GM23338 (cell line): ENCODE data around the gene SMCR8. TPM values are rescaled to one million over a fixed set of nuclear protein-coding genes. Genes with fewer than 3 reads are reported as not detected.
"Not testable (repeated sequence)": the region's sequence is repeated elsewhere in the genome, so short reads cannot be mapped to it uniquely, and the experiment has no call there.

Source experiments
- ATAC-seq: fragments of 200-7000 bp; cut with Tn5 transposase; 3 replicates; pipeline ENCODE4 v1.9.1; 2020
- DNase-seq: peaks from one replicate; pipeline ENCODE4 v3.0.0-alpha.2; 2015; ENCODE audit warnings: low spot score
- H2AFZ ChIP-seq: fragments of 200-600 bp; sonication (generic); 2 replicates; pipeline ENCODE4 v1.8.0; 2016; ENCODE audit warnings: antibody characterized with exemption, mild to moderate bottlenecking, moderate library complexity
- H3F3A ChIP-seq: fragments of 200-600 bp; sonication (generic); replicated peaks from 2 replicates; pipeline ENCODE4 v1.8.0; 2017; ENCODE audit warnings: antibody characterized with exemption, mixed run types, low read depth
- H3K27ac ChIP-seq: fragments of 200-600 bp; sonication (generic); 2 replicates; pipeline ENCODE4 v1.6.1; 2016; ENCODE audit warnings: low read depth
- H3K27me3 ChIP-seq: fragments of 200-600 bp; sonication (generic); 2 replicates; pipeline ENCODE4 v1.8.0; 2016; ENCODE audit warnings: mild to moderate bottlenecking, mixed run types, moderate library complexity; ENCODE audit not compliant: insufficient read depth
- H3K36me3 ChIP-seq: fragments of 200-600 bp; sonication (generic); 2 replicates; pipeline ENCODE4 v1.8.0; 2016; ENCODE audit warnings: mild to moderate bottlenecking; ENCODE audit not compliant: insufficient read depth
- H3K4me1 ChIP-seq: fragments of 200-600 bp; sonication (generic); 2 replicates; pipeline ENCODE4 v1.8.0; 2016; ENCODE audit warnings: mild to moderate bottlenecking, moderate library complexity; ENCODE audit not compliant: insufficient read depth
- H3K4me2 ChIP-seq: fragments of 200-600 bp; sonication (generic); 2 replicates; pipeline ENCODE4 v1.7.1; 2017; ENCODE audit warnings: mixed run types
- H3K4me3 ChIP-seq: fragments of 200-600 bp; sonication (generic); 2 replicates; pipeline ENCODE4 v1.6.1; 2016; ENCODE audit warnings: mixed run types
- H3K79me2 ChIP-seq: fragments of 200-600 bp; sonication (generic); replicated peaks from 2 replicates; pipeline ENCODE4 v1.8.0; 2017; ENCODE audit warnings: mild to moderate bottlenecking; ENCODE audit not compliant: insufficient read depth
- H3K9me2 ChIP-seq: fragments of 200-600 bp; sonication (generic); 2 replicates; pipeline ENCODE4 v1.8.0; 2017; ENCODE audit not compliant: insufficient read depth
- H4K20me1 ChIP-seq: fragments of 200-600 bp; sonication (generic); replicated peaks from 2 replicates; pipeline ENCODE4 v1.8.0; 2017; ENCODE audit warnings: mild to moderate bottlenecking; ENCODE audit not compliant: insufficient read depth
- H3K27ac Mint-ChIP-seq: 2 replicates; pipeline ENCODE4 v1.8.0; 2020; ENCODE audit warnings: inconsistent platforms, mild to moderate bottlenecking, moderate library complexity, mixed read lengths
- H3K27me3 Mint-ChIP-seq: 3 replicates; pipeline ENCODE4 v1.8.0; 2022; ENCODE audit warnings: low read depth, mild to moderate bottlenecking, moderate library complexity, mixed read lengths, inconsistent platforms; ENCODE audit not compliant: insufficient read depth, poor library complexity
- H3K36me3 Mint-ChIP-seq: 3 replicates; pipeline ENCODE4 v1.8.0; 2021; ENCODE audit warnings: low read depth, mild to moderate bottlenecking, inconsistent platforms, moderate library complexity, mixed read lengths
- H3K4me1 Mint-ChIP-seq: 3 replicates; pipeline ENCODE4 v1.8.0; 2020; ENCODE audit warnings: mild to moderate bottlenecking, inconsistent platforms, mixed read lengths
- H3K4me3 Mint-ChIP-seq: 3 replicates; pipeline ENCODE4 v1.8.0; 2021; ENCODE audit warnings: moderate library complexity, mild to moderate bottlenecking, inconsistent platforms, mixed read lengths
- H3K9me3 Mint-ChIP-seq: 3 replicates; pipeline ENCODE4 v1.8.0; 2020; ENCODE audit warnings: moderate library complexity, mild to moderate bottlenecking, inconsistent platforms, mixed read lengths
- CREB1 ChIP-seq: fragments of 250-450 bp; sonication (Bioruptor Pico); IDR thresholded peaks from 2 replicates; pipeline ENCODE4 v1.5.0; 2020; ENCODE audit warnings: low read depth, mild to moderate bottlenecking, moderate library complexity
- CTCF ChIP-seq, 2 experiments: fragments of 200-600 bp in 1 of 2; sonication (generic) in 1 of 2; conservative IDR thresholded peaks; 2 replicates each; pipeline versions ENCODE4 v1.5.1 to v1.6.1; 2016 to 2017; ENCODE audit warnings: antibody characterized with exemption in 2 of 2, low read depth in 2 of 2, mild to moderate bottlenecking in 2 of 2, moderate library complexity in 1 of 2
- ETS1 ChIP-seq: IDR thresholded peaks from 2 replicates; pipeline ENCODE4 v1.6.1; 2016; ENCODE audit warnings: antibody characterized with exemption
- EZH2 ChIP-seq: fragments of 200-600 bp; sonication (generic); IDR thresholded peaks from one replicate; pipeline ENCODE4 v1.8.0; 2017; ENCODE audit warnings: antibody characterized with exemption, mild to moderate bottlenecking, low read depth; ENCODE audit not compliant: unreplicated experiment
- EZH2phosphoT487 ChIP-seq: fragments of 200-600 bp; sonication (generic); IDR thresholded peaks from one replicate; pipeline ENCODE4 v1.8.1; 2018; ENCODE audit warnings: antibody characterized with exemption; ENCODE audit not compliant: unreplicated experiment
- POLR2AphosphoS5 ChIP-seq: IDR thresholded peaks from 2 replicates; pipeline ENCODE4 v1.6.1; 2016; ENCODE audit warnings: antibody characterized with exemption, low read depth
- REST ChIP-seq: IDR thresholded peaks from one replicate; pipeline ENCODE4 v1.6.1; 2018; ENCODE audit warnings: antibody characterized with exemption; ENCODE audit not compliant: unreplicated experiment
- ZNF114 ChIP-seq: fragments of 250-450 bp; sonication (Bioruptor Pico); IDR thresholded peaks from 2 replicates; pipeline ENCODE4 v1.5.0; 2020; ENCODE audit warnings: mild to moderate bottlenecking, moderate library complexity
- polyA plus RNA-seq: library from polyadenylated mRNA; unstranded; fragments of >200 nt; fragmentation: Nextera tagmentation; extraction: Ambion mirVana; gene quantifications from 2 replicates; pipeline ENCODE4 v1.2.1, GENCODE V29; 2016
- total RNA-seq: library from RNA; depleted of rRNA; stranded (reverse); fragments of >200 nt; shearing (Covaris generic); gene quantifications from 2 replicates; pipeline ENCODE4 v1.2.3, GENCODE V29; 2014

Gene SMCR8
- total and polyA plus RNA-seq, 2 experiments from 2014 or later, result 1.5 to 20.1 TPM

- H3K4me1 ChIP-seq, result no peaks in the 10 kb centered on the region
- DNase-seq (no peak), ATAC-seq (no peak)
- H3K27me3 ChIP-seq, result no peaks in the 10 kb centered on the region
- TF ChIP-seq CREB1 (CRISPR knock-in tag), result no peak
- TF ChIP-seq POLR2AphosphoS5, result no peak
- Mint-ChIP-seq H3K27ac (no peak overlapping the region), H3K4me3 (no peak overlapping the region), H3K27me3 (peaks cover 6% of the 10 kb centered on the region), H3K9me3 (peaks cover 18% of the 10 kb centered on the region), H3K4me1 (no peaks in the 10 kb centered on the region), H3K36me3 (peaks cover 84% of the 10 kb centered on the region)
- H3K79me2 ChIP-seq, result no peaks in the 10 kb centered on the region
- no peak overlapping the region for H3K4me2 ChIP-seq
- H3K27ac ChIP-seq, result no peak overlapping the region
- no peak overlapping the region for H3K4me3 ChIP-seq
- peaks cover 5% of the 10 kb centered on the region for H4K20me1 ChIP-seq
- H2AFZ ChIP-seq, result no peak overlapping the region
- H3K9me2 ChIP-seq, result no peaks in the 10 kb centered on the region
- peaks cover 19% of the 10 kb centered on the region for H3K36me3 ChIP-seq
- no peaks in the 10 kb centered on the region for H3F3A ChIP-seq
These were observed 17.9 kb downstream of the SMCR8 start for GRCh38 chr17:18332909-18333489.

GRCh38 chr17:18338158-18338557 lies 23.1 kb downstream of the SMCR8 start:
- H3K27ac Mint-ChIP-seq, H4K20me1 ChIP-seq, H3F3A ChIP-seq, H3K27me3 ChIP-seq, H3K4me3 ChIP-seq, H3K27ac ChIP-seq, H3K4me2 ChIP-seq, H3K4me3 Mint-ChIP-seq, H3K4me1 ChIP-seq, H2AFZ ChIP-seq, H3K79me2 ChIP-seq, H3K4me1 Mint-ChIP-seq, ATAC-seq, H3K27me3 Mint-ChIP-seq, DNase-seq, H3K9me2 ChIP-seq: not testable (repeated sequence)
- Mint-ChIP-seq H3K9me3 (peaks cover 28% of the 10 kb centered on the region), H3K36me3 (peaks cover 88% of the 10 kb centered on the region)
- peaks cover 58% of the 10 kb centered on the region for H3K36me3 ChIP-seq

- H3K4me1 ChIP-seq, result no peaks in the 10 kb centered on the region
- Mint-ChIP-seq H3K27me3 (peaks cover 7% of the 10 kb centered on the region), H3K9me3 (peaks cover 28% of the 10 kb centered on the region), H3K4me3 (no peak overlapping the region), H3K36me3 (peaks cover 92% of the 10 kb centered on the region), H3K4me1 (no peaks in the 10 kb centered on the region), H3K27ac (no peak overlapping the region)
- no peak overlapping the region for H2AFZ ChIP-seq
- no peaks in the 10 kb centered on the region for H3K79me2 ChIP-seq
- H3K27ac ChIP-seq, result no peak overlapping the region
- H3K4me2 ChIP-seq, result no peak overlapping the region
- H3K4me3 ChIP-seq, result no peak overlapping the region
- ATAC-seq (no peak), DNase-seq (no peak)
- H3K9me2 ChIP-seq, result no peaks in the 10 kb centered on the region
- no peaks in the 10 kb centered on the region for H4K20me1 ChIP-seq
- H3F3A ChIP-seq, result no peaks in the 10 kb centered on the region
- H3K36me3 ChIP-seq, result peaks cover 64% of the 10 kb centered on the region
- H3K27me3 ChIP-seq, result no peaks in the 10 kb centered on the region
- TF ChIP-seq POLR2AphosphoS5 (no peak), EZH2 (no peak), REST (no peak), CTCF (conservative IDR thresholded peaks at IDR 0.05; ENCODE audit: low read depth in 2 of 2) (no peak), EZH2phosphoT487 (no peak), CREB1 (CRISPR knock-in tag) (no peak), ZNF114 (CRISPR knock-in tag) (no peak), ETS1 (no peak)
These were observed 24.8 kb downstream of the SMCR8 start for GRCh38 chr17:18339933-18340332.
